Measurements from ENCODE around the gene TMEM88.
"Not testable (repeated sequence)": the region's sequence is repeated elsewhere in the genome, so short reads cannot be mapped to it uniquely, and the experiment has no call there.

Gene TMEM88

GRCh38 chr17:7858522-7858810 lies 3.6 kb downstream of the TMEM88 start:
- H3K9me3 ChIP-seq (ENCODE audit: control insufficient read depth in 2 of 2, low read length in 2 of 2): no peaks in the 10 kb centered on the region
- no peaks in the 10 kb centered on the region for H3K27me3 ChIP-seq (ENCODE audit: control insufficient read depth in 1 of 2, insufficient read depth in 2 of 2, low read length in 2 of 2)
- H3K4me3 ChIP-seq (ENCODE audit: low read length in 2 of 2): peak overlapping the region; percentile 77 to 97
- H3K27ac ChIP-seq (ENCODE audit: low read length): peak overlapping the region; percentile 89
- peaks cover 36% of the 10 kb centered on the region for H3K4me1 ChIP-seq (ENCODE audit: control insufficient read depth, insufficient read depth, low read length)
- peak overlapping the region; percentile 68 to 93 for H3K9ac ChIP-seq (ENCODE audit: low read length in 2 of 2)
- peaks cover 6 to 7% of the 10 kb centered on the region in 2 donors for H3K36me3 ChIP-seq (ENCODE audit: control insufficient read depth in 2 of 2, insufficient read depth in 2 of 2, low read length in 2 of 2)

GRCh38 chr17:7859028-7859427 lies 4.2 kb downstream of the TMEM88 start:
- Histone ChIP-seq H3K27me3 (ENCODE audit: control insufficient read depth in 1 of 2, insufficient read depth in 2 of 2, low read length in 2 of 2) (no peaks in the 10 kb centered on the region), H3K9me3 (ENCODE audit: control insufficient read depth in 2 of 2, low read length in 2 of 2) (no peaks in the 10 kb centered on the region), H3K4me3 (ENCODE audit: low read length in 2 of 2) (peak overlapping the region in 1 of 2 donors; percentile 97), H3K27ac (ENCODE audit: low read length) (peak overlapping the region; percentile 89), H3K9ac (ENCODE audit: low read length in 2 of 2) (peak overlapping the region; percentile 68 to 93), H3K36me3 (ENCODE audit: control insufficient read depth in 2 of 2, insufficient read depth in 2 of 2, low read length in 2 of 2) (peaks cover 6 to 7% of the 10 kb centered on the region in 2 donors), H3K4me1 (ENCODE audit: control insufficient read depth, insufficient read depth, low read length) (peaks cover 36% of the 10 kb centered on the region)

- peak overlapping the region in 1 of 2 donors; percentile 13 for H3K9ac ChIP-seq (ENCODE audit: low read length in 2 of 2)
- no peak overlapping the region for H3K4me3 ChIP-seq (ENCODE audit: low read length in 2 of 2)
- no peaks in the 10 kb centered on the region for H3K9me3 ChIP-seq (ENCODE audit: control insufficient read depth in 2 of 2, low read length in 2 of 2)
- H3K27ac ChIP-seq (ENCODE audit: low read length): no peak overlapping the region
- peaks cover 13% of the 10 kb centered on the region for H3K4me1 ChIP-seq (ENCODE audit: control insufficient read depth, insufficient read depth, low read length)
- H3K36me3 ChIP-seq (ENCODE audit: control insufficient read depth in 2 of 2, insufficient read depth in 2 of 2, low read length in 2 of 2): peaks cover 6 to 14% of the 10 kb centered on the region in 2 donors
- H3K27me3 ChIP-seq (ENCODE audit: control insufficient read depth in 1 of 2, insufficient read depth in 2 of 2, low read length in 2 of 2): no peaks in the 10 kb centered on the region
Measured at GRCh38 chr17:7862692-7863437, 8.0 kb downstream of the TMEM88 start.

GRCh38 chr17:7864384-7864783 lies 9.5 kb downstream of the TMEM88 start:
- peaks cover 3 to 14% of the 10 kb centered on the region in 2 donors for H3K36me3 ChIP-seq (ENCODE audit: control insufficient read depth in 2 of 2, insufficient read depth in 2 of 2, low read length in 2 of 2)
- H3K27ac ChIP-seq (ENCODE audit: low read length); H3K4me1 ChIP-seq (ENCODE audit: control insufficient read depth, insufficient read depth, low read length); H3K9me3 ChIP-seq (ENCODE audit: control insufficient read depth in 2 of 2, low read length in 2 of 2); H3K9ac ChIP-seq (ENCODE audit: low read length in 2 of 2); H3K27me3 ChIP-seq (ENCODE audit: control insufficient read depth in 1 of 2, insufficient read depth in 2 of 2, low read length in 2 of 2); H3K4me3 ChIP-seq (ENCODE audit: low read length in 2 of 2): not testable (repeated sequence)

- H3K9me3 ChIP-seq (ENCODE audit: control insufficient read depth in 2 of 2, low read length in 2 of 2): no peaks in the 10 kb centered on the region
- H3K4me1 ChIP-seq (ENCODE audit: control insufficient read depth, insufficient read depth, low read length): no peaks in the 10 kb centered on the region
- no peak overlapping the region for H3K4me3 ChIP-seq (ENCODE audit: low read length in 2 of 2)
- peaks cover 0 to 14% of the 10 kb centered on the region in 2 donors for H3K36me3 ChIP-seq (ENCODE audit: control insufficient read depth in 2 of 2, insufficient read depth in 2 of 2, low read length in 2 of 2)
- no peak overlapping the region for H3K9ac ChIP-seq (ENCODE audit: low read length in 2 of 2)
- no peak overlapping the region for H3K27ac ChIP-seq (ENCODE audit: low read length)
- no peaks in the 10 kb centered on the region for H3K27me3 ChIP-seq (ENCODE audit: control insufficient read depth in 1 of 2, insufficient read depth in 2 of 2, low read length in 2 of 2)
Measured at GRCh38 chr17:7864995-7865650, 10.3 kb downstream of the TMEM88 start.

GRCh38 chr17:7867881-7868329 lies 13.0 kb downstream of the TMEM88 start:
- no peak overlapping the region for H3K27ac ChIP-seq (ENCODE audit: low read length)
- no peaks in the 10 kb centered on the region for H3K4me1 ChIP-seq (ENCODE audit: control insufficient read depth, insufficient read depth, low read length)
- H3K9me3 ChIP-seq (ENCODE audit: control insufficient read depth in 2 of 2, low read length in 2 of 2): no peaks in the 10 kb centered on the region
- peaks cover 0 to 7% of the 10 kb centered on the region in 2 donors for H3K36me3 ChIP-seq (ENCODE audit: control insufficient read depth in 2 of 2, insufficient read depth in 2 of 2, low read length in 2 of 2)
- H3K4me3 ChIP-seq (ENCODE audit: low read length in 2 of 2): no peak overlapping the region
- no peak overlapping the region for H3K9ac ChIP-seq (ENCODE audit: low read length in 2 of 2)
- no peaks in the 10 kb centered on the region for H3K27me3 ChIP-seq (ENCODE audit: control insufficient read depth in 1 of 2, insufficient read depth in 2 of 2, low read length in 2 of 2)

GRCh38 chr17:7873051-7873450 lies 18.2 kb downstream of the TMEM88 start:
- no peak overlapping the region for H3K27ac ChIP-seq (ENCODE audit: low read length)
- H3K4me1 ChIP-seq (ENCODE audit: control insufficient read depth, insufficient read depth, low read length): no peaks in the 10 kb centered on the region
- no peak overlapping the region for H3K9ac ChIP-seq (ENCODE audit: low read length in 2 of 2)
- H3K4me3 ChIP-seq (ENCODE audit: low read length in 2 of 2): no peak overlapping the region
- H3K9me3 ChIP-seq (ENCODE audit: control insufficient read depth in 2 of 2, low read length in 2 of 2): no peaks in the 10 kb centered on the region
- H3K36me3 ChIP-seq (ENCODE audit: control insufficient read depth in 2 of 2, insufficient read depth in 2 of 2, low read length in 2 of 2): no peaks in the 10 kb centered on the region
- H3K27me3 ChIP-seq (ENCODE audit: control insufficient read depth in 1 of 2, insufficient read depth in 2 of 2, low read length in 2 of 2): no peaks in the 10 kb centered on the region

- Histone ChIP-seq H3K9ac (ENCODE audit: low read length in 2 of 2) (no peak overlapping the region), H3K9me3 (ENCODE audit: control insufficient read depth in 2 of 2, low read length in 2 of 2) (no peaks in the 10 kb centered on the region), H3K27ac (ENCODE audit: low read length) (no peak overlapping the region), H3K36me3 (ENCODE audit: control insufficient read depth in 2 of 2, insufficient read depth in 2 of 2, low read length in 2 of 2) (no peaks in the 10 kb centered on the region), H3K4me3 (ENCODE audit: low read length in 2 of 2) (no peak overlapping the region), H3K27me3 (ENCODE audit: control insufficient read depth in 1 of 2, insufficient read depth in 2 of 2, low read length in 2 of 2) (no peaks in the 10 kb centered on the region), H3K4me1 (ENCODE audit: control insufficient read depth, insufficient read depth, low read length) (no peaks in the 10 kb centered on the region)
Measured at GRCh38 chr17:7875804-7876370, 21.0 kb downstream of the TMEM88 start.

GRCh38 chr17:7878234-7878633 lies 23.4 kb downstream of the TMEM88 start:
- Histone ChIP-seq H3K36me3 (ENCODE audit: control insufficient read depth in 2 of 2, insufficient read depth in 2 of 2, low read length in 2 of 2) (no peaks in the 10 kb centered on the region), H3K9ac (ENCODE audit: low read length in 2 of 2) (no peak overlapping the region), H3K9me3 (ENCODE audit: control insufficient read depth in 2 of 2, low read length in 2 of 2) (no peaks in the 10 kb centered on the region), H3K4me3 (ENCODE audit: low read length in 2 of 2) (no peak overlapping the region), H3K4me1 (ENCODE audit: control insufficient read depth, insufficient read depth, low read length) (no peaks in the 10 kb centered on the region), H3K27me3 (ENCODE audit: control insufficient read depth in 1 of 2, insufficient read depth in 2 of 2, low read length in 2 of 2) (no peaks in the 10 kb centered on the region), H3K27ac (ENCODE audit: low read length) (no peak overlapping the region)

- Histone ChIP-seq H3K27ac (ENCODE audit: low read length) (no peak overlapping the region), H3K4me3 (ENCODE audit: low read length in 2 of 2) (no peak overlapping the region), H3K9ac (ENCODE audit: low read length in 2 of 2) (no peak overlapping the region), H3K9me3 (ENCODE audit: control insufficient read depth in 2 of 2, low read length in 2 of 2) (no peaks in the 10 kb centered on the region), H3K27me3 (ENCODE audit: control insufficient read depth in 1 of 2, insufficient read depth in 2 of 2, low read length in 2 of 2) (no peaks in the 10 kb centered on the region), H3K36me3 (ENCODE audit: control insufficient read depth in 2 of 2, insufficient read depth in 2 of 2, low read length in 2 of 2) (no peaks in the 10 kb centered on the region), H3K4me1 (ENCODE audit: control insufficient read depth, insufficient read depth, low read length) (no peaks in the 10 kb centered on the region)
Measured at GRCh38 chr17:7880076-7880868, 25.4 kb downstream of the TMEM88 start.

Data from stomach smooth muscle (tissue), 2 donors.